Measurements from ENCODE around the gene ARAP2.

- TF ChIP-seq, protein P1, sequence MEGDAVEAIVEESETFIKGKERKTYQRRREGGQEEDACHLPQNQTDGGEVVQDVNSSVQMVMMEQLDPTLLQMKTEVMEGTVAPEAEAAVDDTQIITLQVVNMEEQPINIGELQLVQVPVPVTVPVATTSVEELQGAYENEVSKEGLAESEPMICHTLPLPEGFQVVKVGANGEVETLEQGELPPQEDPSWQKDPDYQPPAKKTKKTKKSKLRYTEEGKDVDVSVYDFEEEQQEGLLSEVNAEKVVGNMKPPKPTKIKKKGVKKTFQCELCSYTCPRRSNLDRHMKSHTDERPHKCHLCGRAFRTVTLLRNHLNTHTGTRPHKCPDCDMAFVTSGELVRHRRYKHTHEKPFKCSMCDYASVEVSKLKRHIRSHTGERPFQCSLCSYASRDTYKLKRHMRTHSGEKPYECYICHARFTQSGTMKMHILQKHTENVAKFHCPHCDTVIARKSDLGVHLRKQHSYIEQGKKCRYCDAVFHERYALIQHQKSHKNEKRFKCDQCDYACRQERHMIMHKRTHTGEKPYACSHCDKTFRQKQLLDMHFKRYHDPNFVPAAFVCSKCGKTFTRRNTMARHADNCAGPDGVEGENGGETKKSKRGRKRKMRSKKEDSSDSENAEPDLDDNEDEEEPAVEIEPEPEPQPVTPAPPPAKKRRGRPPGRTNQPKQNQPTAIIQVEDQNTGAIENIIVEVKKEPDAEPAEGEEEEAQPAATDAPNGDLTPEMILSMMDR (IDR thresholded peaks at IDR 0.05 in 8 of 11, conservative IDR thresholded peaks at IDR 0.05 in 3 of 11): no peak
- no peak for TF ChIP-seq POLR2A (IDR thresholded peaks at IDR 0.05)
- no peak for TF ChIP-seq POLR2AphosphoS5 (IDR thresholded peaks at IDR 0.05)
Observed at GRCh38 chr4:36224972-36225903, 19.1 kb downstream of the ARAP2 start.

Measured in spleen (tissue), 7 donors.